22Rv1 (cell line): Measurements from ENCODE around the gene PHLDB3.

Experiments used
- CTCF ChIP-seq: fragments of 450-650 bp; IDR thresholded peaks from 2 replicates; pipeline ENCODE4 v1.5.1; 2017; ENCODE audit warnings: mild to moderate bottlenecking
- ZFX ChIP-seq: fragments of 450-650 bp; IDR thresholded peaks from 2 replicates; pipeline ENCODE4 v1.6.1; 2017; ENCODE audit warnings: antibody characterized with exemption, borderline replicate concordance

- TF ChIP-seq CTCF (no peak), ZFX (no peak)
Measured at GRCh38 chr19:43490759-43491158, 13.8 kb downstream of the PHLDB3 start.
